C4-2B (cell line): ENCODE measurements around the gene SLC39A3.
A peak's percentile ranks its signal among the peaks of the same experiment; 100 is the strongest.

Source experiments
- H3K27ac ChIP-seq: fragments of 450-650 bp; 2 replicates; pipeline ENCODE4 v1.5.1; 2017
- CTCF ChIP-seq: fragments of 450-650 bp; conservative IDR thresholded peaks from 2 replicates; pipeline ENCODE4 v1.5.1; 2017; ENCODE audit warnings: mild to moderate bottlenecking
- ZFX ChIP-seq: fragments of 450-650 bp; IDR thresholded peaks from 2 replicates; pipeline ENCODE4 v1.6.1; 2017

The SLC39A3 gene

GRCh38 chr19:2719920-2720776, 19.7 kb downstream of the SLC39A3 start:
- H3K27ac ChIP-seq: peak overlapping the region; percentile 38; the same call in 1 of the 2 replicates
- TF ChIP-seq CTCF (no peak), ZFX (no peak)

GRCh38 chr19:2719232-2719735, 20.5 kb downstream of the SLC39A3 start:
- H3K27ac ChIP-seq: no peak overlapping the region

GRCh38 chr19:2717638-2718541, 21.9 kb downstream of the SLC39A3 start:
- no peak overlapping the region for H3K27ac ChIP-seq
- TF ChIP-seq CTCF (no peak), ZFX (no peak)

More at GRCh38 chr19:2719232-2719735, 20.5 kb downstream of the SLC39A3 start:
- TF ChIP-seq ZFX (no peak), CTCF (no peak)

GRCh38 chr19:2716722-2717637, 22.8 kb downstream of the SLC39A3 start:
- TF ChIP-seq CTCF (no peak), ZFX (no peak)
- H3K27ac ChIP-seq: no peak overlapping the region

GRCh38 chr19:2716275-2716650, 23.6 kb downstream of the SLC39A3 start:
- TF ChIP-seq CTCF (no peak), ZFX (no peak)
- no peak overlapping the region for H3K27ac ChIP-seq

GRCh38 chr19:2715470-2716274, 24.1 kb downstream of the SLC39A3 start:
- no peak for TF ChIP-seq CTCF
- TF ChIP-seq ZFX: no peak

More at GRCh38 chr19:2715470-2716274, 24.1 kb downstream of the SLC39A3 start:
- H3K27ac ChIP-seq: no peak overlapping the region
